C4-2B (cell line): ENCODE data around the gene TSPAN4.

Source experiments
- H3K27ac ChIP-seq: fragments of 450-650 bp; 2 replicates; pipeline ENCODE4 v1.5.1; 2017
- CTCF ChIP-seq: fragments of 450-650 bp; conservative IDR thresholded peaks from 2 replicates; pipeline ENCODE4 v1.5.1; 2017; ENCODE audit warnings: mild to moderate bottlenecking
- ZFX ChIP-seq: fragments of 450-650 bp; IDR thresholded peaks from 2 replicates; pipeline ENCODE4 v1.6.1; 2017

Gene TSPAN4

DNA sequence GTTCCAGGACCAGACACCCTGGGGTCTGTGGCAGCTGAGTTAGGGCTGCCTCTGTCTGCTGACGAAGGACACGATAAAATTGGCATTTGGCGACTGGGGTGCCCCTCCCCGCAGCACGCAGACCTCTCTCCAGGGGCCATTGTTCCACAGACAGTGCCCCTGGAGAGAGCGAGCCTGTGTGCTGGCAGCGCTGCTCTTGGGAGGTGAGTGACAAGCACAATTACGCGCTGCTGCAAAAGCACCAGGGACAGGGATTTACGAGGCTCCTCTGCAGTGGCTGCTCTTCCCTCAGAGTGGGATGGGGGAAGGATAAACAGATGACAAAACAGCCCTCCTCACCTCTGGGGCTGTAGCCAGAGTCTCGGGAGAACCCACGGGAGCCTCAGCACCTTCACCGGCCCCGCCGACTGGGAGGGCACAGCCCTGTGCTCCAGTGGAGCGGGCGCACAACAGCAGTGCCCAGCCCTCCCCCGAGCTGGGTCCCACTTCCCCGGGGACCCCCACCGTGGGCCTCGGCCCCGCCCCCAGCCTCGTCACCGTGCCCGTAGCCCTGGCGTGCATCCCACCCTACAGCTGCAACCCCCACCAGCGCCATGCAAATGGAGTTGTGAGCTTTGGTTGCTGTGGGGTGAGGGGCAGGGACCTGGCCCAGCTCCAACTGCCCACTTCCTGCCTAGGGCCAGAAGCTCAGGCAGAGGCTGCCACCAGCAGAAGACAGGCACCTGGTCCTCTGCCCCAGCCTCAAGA lies 48.3 kb downstream of the TSPAN4 start:
- H3K27ac ChIP-seq, result no peak overlapping the region
- TF ChIP-seq CTCF (no peak), ZFX (no peak)

DNA sequence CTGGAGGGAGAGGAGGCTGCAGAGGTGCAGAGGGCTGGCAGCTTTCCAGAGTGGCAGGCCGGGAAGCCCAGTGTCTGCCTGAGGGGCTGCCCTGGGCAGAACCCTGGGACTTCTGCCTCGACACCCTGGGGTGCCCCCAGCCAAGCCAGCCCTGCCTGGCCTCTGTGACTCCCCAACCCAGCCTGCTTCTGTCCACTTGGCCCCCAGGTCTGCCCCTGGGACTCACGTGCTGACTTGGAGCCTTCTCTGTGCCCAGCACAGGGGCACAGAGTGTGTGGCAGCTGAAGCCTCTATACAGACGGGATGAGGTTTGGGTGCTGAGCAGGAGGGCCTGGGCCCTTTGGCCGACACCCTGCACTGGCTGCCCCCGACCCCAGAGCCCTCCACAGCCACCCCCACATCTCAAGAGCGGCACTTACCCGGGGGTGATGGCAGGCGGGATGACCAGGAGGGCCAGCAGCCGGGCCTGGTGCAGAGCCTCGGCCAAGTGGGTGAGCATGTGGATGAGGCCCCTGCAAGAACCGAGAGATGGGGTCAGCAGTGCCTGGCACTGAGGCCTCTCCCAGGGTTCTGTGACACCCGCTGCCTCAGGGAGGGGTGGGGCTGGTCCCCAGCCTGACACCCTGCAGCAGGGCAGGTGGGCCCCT lies 50.5 kb downstream of the TSPAN4 start:
- H3K27ac ChIP-seq, result no peak overlapping the region
- TF ChIP-seq CTCF, result no peak
- TF ChIP-seq ZFX, result no peak

DNA sequence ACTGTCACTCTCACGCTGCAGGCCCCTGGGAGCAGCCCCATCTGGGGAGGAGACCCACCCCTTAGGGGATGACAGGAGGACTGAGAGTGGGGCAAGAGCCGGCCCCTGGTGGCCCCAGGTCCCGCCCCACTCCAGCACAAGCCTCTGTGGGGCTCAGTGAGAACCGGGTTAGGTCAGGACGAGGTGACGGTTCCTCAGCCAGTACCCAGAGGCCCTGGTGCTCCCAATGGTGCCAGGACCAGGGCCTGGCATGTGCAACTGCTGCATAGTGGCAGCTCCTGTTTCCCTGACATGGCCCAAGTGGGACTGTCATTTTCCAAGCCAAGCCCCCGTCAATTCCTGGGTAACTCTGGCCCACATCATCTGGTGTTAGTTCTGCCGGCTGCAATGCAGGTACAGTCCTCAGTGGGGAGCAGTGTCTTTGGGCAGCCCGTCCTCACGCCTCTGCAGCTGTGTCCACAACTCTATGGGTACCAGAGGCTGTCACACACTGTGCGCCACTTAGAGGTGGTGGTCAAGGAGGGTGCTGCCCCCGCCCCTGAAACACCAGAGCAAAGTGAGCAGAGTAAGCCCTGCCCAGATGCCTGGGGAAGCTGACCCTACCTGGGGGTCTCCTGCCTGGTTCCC lies 52.0 kb downstream of the TSPAN4 start:
- no peak overlapping the region for H3K27ac ChIP-seq
- TF ChIP-seq CTCF (no peak), ZFX (no peak)

- no peak overlapping the region for H3K27ac ChIP-seq
- no peak for TF ChIP-seq CTCF
- no peak for TF ChIP-seq ZFX
Measured at GRCh38 chr11:895331-896110, 52.9 kb downstream of the TSPAN4 start.

DNA sequence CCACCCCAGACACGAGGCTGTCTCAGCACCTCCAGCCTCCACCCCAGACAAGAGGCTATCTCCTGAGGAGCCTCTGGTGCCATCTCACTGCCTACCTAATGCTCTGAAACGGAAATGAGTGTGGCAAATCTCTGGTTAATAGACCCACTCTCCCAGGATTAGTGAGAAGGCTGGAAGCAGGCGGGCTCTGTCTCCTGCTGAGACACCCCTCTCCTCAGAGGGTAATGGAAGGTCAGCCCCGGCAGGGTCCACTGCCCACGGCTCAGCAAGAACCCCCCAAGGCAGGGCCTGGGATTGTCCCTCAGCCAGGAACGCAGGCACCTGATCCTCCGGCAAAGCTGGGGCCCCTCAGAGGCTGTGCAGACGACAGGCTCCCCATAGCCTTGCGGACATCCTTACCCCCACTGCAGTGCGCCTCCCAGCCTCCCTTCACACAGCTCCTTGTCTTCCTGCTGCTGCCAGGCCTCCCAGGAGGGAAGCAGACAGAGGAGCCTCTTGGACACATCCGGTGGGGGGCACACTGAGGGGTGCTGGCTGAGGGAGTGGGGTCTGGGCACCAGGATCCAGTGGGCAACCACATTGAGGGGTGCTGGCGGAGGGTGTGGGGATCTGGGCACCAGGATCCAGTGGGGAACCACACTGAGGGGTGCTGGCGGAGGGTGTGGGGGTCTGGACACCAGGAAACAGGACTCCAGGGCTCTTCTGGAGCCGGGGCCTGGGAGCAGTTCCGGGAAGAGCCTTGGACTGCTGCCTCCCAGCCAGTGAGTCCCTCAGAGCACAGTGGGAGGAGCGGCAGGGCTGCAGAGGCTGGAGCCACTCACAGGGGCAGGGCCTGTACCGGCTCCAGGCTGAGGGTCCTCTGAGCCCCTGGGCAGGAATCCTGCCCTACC lies 54.8 kb downstream of the TSPAN4 start:
- H3K27ac ChIP-seq, result no peak overlapping the region
- TF ChIP-seq ZFX (no peak), CTCF (no peak)

DNA sequence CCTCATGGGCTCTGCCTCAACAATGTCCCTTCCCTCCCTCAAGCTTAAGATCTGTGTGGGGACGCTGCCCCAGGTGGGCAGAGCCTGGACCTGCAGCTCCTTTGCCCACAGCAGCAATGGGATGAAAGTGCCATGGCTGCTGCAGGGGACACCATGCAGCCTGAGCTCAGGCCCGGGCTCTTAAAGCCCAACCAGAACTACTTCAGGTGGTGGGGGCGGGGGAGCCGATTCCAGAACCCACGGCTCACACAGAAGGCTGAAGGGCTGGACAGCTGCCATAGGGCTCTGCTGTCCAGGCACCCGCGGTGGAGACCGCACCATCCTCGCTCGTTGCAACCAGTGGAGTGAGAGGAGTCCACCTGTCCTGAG lies 55.5 kb downstream of the TSPAN4 start:
- H3K27ac ChIP-seq, result no peak overlapping the region

More for the DNA sequence above, 55.5 kb downstream of the TSPAN4 start:
- TF ChIP-seq ZFX (no peak), CTCF (no peak; the same call in 1 of the 2 replicates)
